22Rv1 (cell line): ENCODE measurements around the gene ACVR2A.

Experiments
- CTCF ChIP-seq: fragments of 450-650 bp; IDR thresholded peaks from 2 replicates; pipeline ENCODE4 v1.5.1; 2017; ENCODE audit warnings: mild to moderate bottlenecking
- ZFX ChIP-seq: fragments of 450-650 bp; IDR thresholded peaks from 2 replicates; pipeline ENCODE4 v1.6.1; 2017; ENCODE audit warnings: antibody characterized with exemption, borderline replicate concordance

GRCh38 chr2:147855316-147855715 is 10.5 kb downstream of the ACVR2A start:
- TF ChIP-seq CTCF (no peak), ZFX (no peak)
